HCT116 (cell line): Measurements from ENCODE around the gene CAPS. TPM values are rescaled to one million over a fixed set of nuclear protein-coding genes. Genes with fewer than 3 reads are reported as not detected.

Experiments used
- ATAC-seq: fragments of 200-7000 bp; cut with Tn5 transposase; 2 replicates; pipeline ENCODE4 v1.9.1; 2020; ENCODE audit warnings: mild to moderate bottlenecking, moderate library complexity
- BruUV-seq: library from RNA; stranded (reverse); fragments of 400-500 nt; replicated peaks from 2 replicates; lab custom pipeline; 2021; lab: Mats Ljungman, UMichigan
- CTCF ChIA-PET: fragments of 300-600 bp; sonication (Branson Sonifier 250); formaldehyde crosslinking; loops from one replicate; lab custom pipeline; 2021; ENCODE audit warnings: antibody characterized with exemption; lab: Charles Lee
- POLR2A ChIA-PET: fragments of 300-600, 350-600 bp; sonication (Branson Sonifier 250); formaldehyde crosslinking; loops from one replicate; lab custom pipeline; 2021; ENCODE audit warnings: antibody characterized with exemption; lab: Charles Lee
- RAD21 ChIA-PET, 2 experiments: fragments of 300-600 bp; sonication (Branson Sonifier 250); formaldehyde crosslinking; loops; one replicate each; lab custom pipeline; 2023; ENCODE audit warnings: low total read pairs in 2 of 2; ENCODE audit not compliant: uncharacterized antibody in 2 of 2, unreplicated experiment in 2 of 2, low non-redundant PET in 1 of 2; lab: Charles Lee
- DNase-seq: peaks from one replicate; pipeline ENCODE4 v3.0.0-alpha.2; 2010; ENCODE audit warnings: low read depth, low spot score
- H2AFZ ChIP-seq: fragments of 200-600 bp; shearing (Covaris generic), sonication (generic); 2 replicates; pipeline ENCODE4 v1.6.1; 2017; ENCODE audit warnings: low read depth, mixed run types, mixed read lengths, antibody characterized with exemption, low read length; ENCODE audit not compliant: poor library complexity, severe bottlenecking
- H3K27ac ChIP-seq: 2 replicates; pipeline ENCODE4 v1.5.1; 2012; ENCODE audit warnings: low read depth, low read length
- H3K27me3 ChIP-seq: fragments of 200-600 bp; sonication (generic); 2 replicates; pipeline ENCODE4 v1.6.1; 2016; ENCODE audit warnings: mixed run types, low read length, mixed read lengths; ENCODE audit not compliant: insufficient read depth
- H3K36me3 ChIP-seq, 2 experiments: fragments of 200-500 bp in 1 of 2; fragments of 200-600 bp in 1 of 2; sonication (Bioruptor generic) in 1 of 2; sonication (generic) in 1 of 2; 2 replicates each; pipeline versions ENCODE4 v1.5.1 to v1.6.1; 2014 to 2016; ENCODE audit warnings: low read length in 2 of 2, inconsistent platforms in 1 of 2, mixed read lengths in 1 of 2, mixed run types in 1 of 2; ENCODE audit not compliant: insufficient read depth in 2 of 2, control insufficient read depth in 1 of 2
- H3K4me1 ChIP-seq, 2 experiments: fragments of 200-600 bp in 1 of 2; sonication (generic) in 1 of 2; 2 replicates each; pipeline versions ENCODE4 v1.5.1 to v1.6.1; 2012 to 2017; ENCODE audit warnings: low read length in 2 of 2, inconsistent platforms in 1 of 2, mild to moderate bottlenecking in 1 of 2, mixed read lengths in 1 of 2, mixed run types in 1 of 2, moderate library complexity in 1 of 2; ENCODE audit not compliant: insufficient read depth in 2 of 2, control insufficient read depth in 1 of 2
- H3K4me2 ChIP-seq: fragments of 200-600 bp; sonication (generic); 2 replicates; pipeline ENCODE4 v1.6.1; 2017; ENCODE audit warnings: mixed run types, low read length, mixed read lengths
- H3K4me3 ChIP-seq, 2 experiments: fragments of 200-600 bp in 1 of 2; sonication (generic) in 1 of 2; replicated peaks in 1 of 2; 2 replicates each; pipeline ENCODE4 v1.5.1; 2011 to 2016; ENCODE audit warnings: low read length in 2 of 2, control low read depth in 1 of 2, low read depth in 1 of 2, mild to moderate bottlenecking in 1 of 2, mixed read lengths in 1 of 2, mixed run types in 1 of 2
- H3K79me2 ChIP-seq: fragments of 200-600 bp; sonication (generic); 2 replicates; pipeline ENCODE4 v1.6.1; 2017; ENCODE audit warnings: mild to moderate bottlenecking, mixed run types, low read length, moderate library complexity, mixed read lengths; ENCODE audit not compliant: insufficient read depth
- H3K9ac ChIP-seq: fragments of 200-600 bp; sonication (generic); 2 replicates; pipeline ENCODE4 v1.6.1; 2016; ENCODE audit warnings: low read length, mixed read lengths
- H3K9me2 ChIP-seq: fragments of 200-600 bp; sonication (generic), shearing (Covaris generic); 2 replicates; pipeline ENCODE4 v1.6.1; 2017; ENCODE audit warnings: mixed run types, mild to moderate bottlenecking, moderate library complexity; ENCODE audit not compliant: insufficient read depth
- H3K9me3 ChIP-seq, 2 experiments: fragments of 200-500 bp in 1 of 2; fragments of 200-600 bp in 1 of 2; sonication (Bioruptor generic) in 1 of 2; sonication (generic) in 1 of 2; 2 replicates each; pipeline ENCODE4 v1.6.1; 2014 to 2017; ENCODE audit warnings: low read length in 2 of 2, mixed read lengths in 2 of 2, inconsistent platforms in 1 of 2, low read depth in 1 of 2, mild to moderate bottlenecking in 1 of 2, mixed run types in 1 of 2, moderate library complexity in 1 of 2; ENCODE audit not compliant: control insufficient read depth in 1 of 2, insufficient read depth in 1 of 2
- H4K20me1 ChIP-seq: fragments of 200-600 bp; sonication (generic), shearing (Covaris generic); 2 replicates; pipeline ENCODE4 v1.6.1; 2017; ENCODE audit warnings: mixed run types, mild to moderate bottlenecking, moderate library complexity; ENCODE audit not compliant: insufficient read depth
- CEBPB ChIP-seq: IDR thresholded peaks from 2 replicates; pipeline ENCODE4 v1.6.1; 2012; ENCODE audit warnings: low read depth
- ELF1 ChIP-seq: IDR thresholded peaks from 2 replicates; pipeline ENCODE4 v1.6.1; 2012; ENCODE audit warnings: low read depth, borderline replicate concordance
- FOSL1 ChIP-seq: IDR thresholded peaks from 2 replicates; pipeline ENCODE4 v1.6.1; 2012; ENCODE audit warnings: low read depth
- POLR2AphosphoS5 ChIP-seq: IDR thresholded peaks from 2 replicates; pipeline ENCODE4 v1.6.1; 2011; ENCODE audit warnings: mild to moderate bottlenecking, low read depth, low read length, moderate library complexity
- RAD21 ChIP-seq: IDR thresholded peaks from 2 replicates; pipeline ENCODE4 v1.6.1; 2012; ENCODE audit warnings: low read depth, mild to moderate bottlenecking
- SIN3A ChIP-seq: IDR thresholded peaks from 2 replicates; pipeline ENCODE4 v1.6.1; 2012; ENCODE audit warnings: low read depth
- SP1 ChIP-seq: IDR thresholded peaks from 2 replicates; pipeline ENCODE4 v1.6.1; 2012; ENCODE audit warnings: low read depth
- SRF ChIP-seq: IDR thresholded peaks from 2 replicates; pipeline ENCODE4 v1.6.1; 2012; ENCODE audit warnings: low read depth
- TCF7L2 ChIP-seq: IDR thresholded peaks from 2 replicates; pipeline ENCODE4 v1.7.0; 2011; ENCODE audit warnings: borderline replicate concordance, inconsistent platforms; ENCODE audit not compliant: insufficient read depth, insufficient read length; ENCODE audit errors: extremely low read depth
- YY1 ChIP-seq: IDR thresholded peaks from 2 replicates; pipeline ENCODE4 v1.6.1; 2011; ENCODE audit warnings: low read length, low read depth, moderate library complexity, mild to moderate bottlenecking; ENCODE audit not compliant: insufficient replicate concordance; ENCODE audit errors: extremely low read depth
- ZNF274 ChIP-seq: fragments of 200-500 bp; sonication (Bioruptor generic); IDR thresholded peaks from 2 replicates; pipeline ENCODE4 v1.6.1; 2014; ENCODE audit warnings: mild to moderate bottlenecking, low read depth, low read length, inconsistent platforms
- intact Hi-C: fragments of 100-400 bp; cut with micrococcal nuclease; formaldehyde crosslinking; loops from 2 replicates; pipeline ENCODE4 v1.10.0; 2022
- total RNA-seq: library from RNA; stranded (reverse); gene quantifications from one replicate; pipeline ENCODE4 v1.2.1, GENCODE V29; 2021; ENCODE audit not compliant: unreplicated experiment
- TF ChIP-seq, protein P1 (sequence below): IDR thresholded peaks from 2 replicates; pipeline ENCODE4 v1.6.1; 2011; ENCODE audit warnings: mild to moderate bottlenecking, low read length, moderate library complexity; ENCODE audit not compliant: insufficient replicate concordance; ENCODE audit errors: extremely low read depth
- TF ChIP-seq, protein P2 (sequence below), 3 experiments: fragments of 200-600 bp in 1 of 3; sonication (generic) in 1 of 3; IDR thresholded peaks in 2 of 3; conservative IDR thresholded peaks in 1 of 3; 2 replicates each; pipeline ENCODE4 v1.5.1; 2012 to 2017; ENCODE audit warnings: low read depth in 2 of 3, low read length in 2 of 3, antibody characterized with exemption in 1 of 3, borderline replicate concordance in 1 of 3, control low read depth in 1 of 3, mild to moderate bottlenecking in 1 of 3, mixed read lengths in 1 of 3, mixed run types in 1 of 3, moderate library complexity in 1 of 3; ENCODE audit not compliant: insufficient read depth in 1 of 3
- TF ChIP-seq, protein P3 (sequence below): IDR thresholded peaks from 2 replicates; pipeline ENCODE4 v1.6.1; 2012

Gene CAPS
- total RNA-seq, 1 experiment from 2014 or later: 2.5 TPM

DNA sequence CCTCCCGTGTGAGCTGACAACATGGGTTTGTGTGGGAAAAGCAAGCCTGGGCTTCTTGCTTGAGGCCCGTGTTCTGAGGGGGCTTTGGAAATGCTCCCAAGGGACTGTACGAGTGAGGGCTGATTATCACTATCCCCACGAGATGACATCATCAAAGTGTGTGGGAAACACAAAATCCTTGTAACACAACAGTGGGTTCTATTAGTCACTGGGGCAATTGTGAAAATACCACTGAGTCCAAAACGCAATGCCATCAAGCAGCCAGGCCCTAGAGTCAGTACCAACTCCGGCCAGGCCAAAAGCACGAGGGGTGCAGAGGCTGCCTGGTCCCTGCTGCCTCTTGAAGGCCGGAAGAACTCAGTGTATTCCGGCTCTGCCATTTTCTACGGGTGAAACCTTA, 29.6 kb downstream of the CAPS start:
- Histone ChIP-seq H3K27ac (no peak overlapping the region), H3K36me3 (peaks cover 3 to 8% of the 10 kb centered on the region in 2 experiments; a peak in 3 of 4 replicates), H3K9me2 (no peaks in the 10 kb centered on the region), H4K20me1 (peaks cover 5% of the 10 kb centered on the region; the same call in 1 of the 2 replicates), H3K9ac (no peak overlapping the region), H3K4me1 (no peaks in the 10 kb centered on the region), H3K4me3 (no peak overlapping the region), H3K9me3 (no peaks in the 10 kb centered on the region), H3K4me2 (no peak overlapping the region), H3K79me2 (peaks cover 77% of the 10 kb centered on the region), H3K27me3 (no peaks in the 10 kb centered on the region), H2AFZ (no peak overlapping the region)
- intact Hi-C loops: no loop called here
- BruUV-seq: no TSS peak
- ChIA-PET POLR2A (no interaction called here), CTCF (no interaction called here), RAD21 (no interaction called here)
- TF ChIP-seq SIN3A: no peak
- TF ChIP-seq, protein P1, sequence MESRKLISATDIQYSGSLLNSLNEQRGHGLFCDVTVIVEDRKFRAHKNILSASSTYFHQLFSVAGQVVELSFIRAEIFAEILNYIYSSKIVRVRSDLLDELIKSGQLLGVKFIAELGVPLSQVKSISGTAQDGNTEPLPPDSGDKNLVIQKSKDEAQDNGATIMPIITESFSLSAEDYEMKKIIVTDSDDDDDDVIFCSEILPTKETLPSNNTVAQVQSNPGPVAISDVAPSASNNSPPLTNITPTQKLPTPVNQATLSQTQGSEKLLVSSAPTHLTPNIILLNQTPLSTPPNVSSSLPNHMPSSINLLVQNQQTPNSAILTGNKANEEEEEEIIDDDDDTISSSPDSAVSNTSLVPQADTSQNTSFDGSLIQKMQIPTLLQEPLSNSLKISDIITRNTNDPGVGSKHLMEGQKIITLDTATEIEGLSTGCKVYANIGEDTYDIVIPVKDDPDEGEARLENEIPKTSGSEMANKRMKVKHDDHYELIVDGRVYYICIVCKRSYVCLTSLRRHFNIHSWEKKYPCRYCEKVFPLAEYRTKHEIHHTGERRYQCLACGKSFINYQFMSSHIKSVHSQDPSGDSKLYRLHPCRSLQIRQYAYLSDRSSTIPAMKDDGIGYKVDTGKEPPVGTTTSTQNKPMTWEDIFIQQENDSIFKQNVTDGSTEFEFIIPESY: no peak
- no peak for TF ChIP-seq SP1
- TF ChIP-seq ELF1: no peak
- TF ChIP-seq POLR2AphosphoS5: no peak
- no peak for DNase-seq
- ATAC-seq: no peak

DNA sequence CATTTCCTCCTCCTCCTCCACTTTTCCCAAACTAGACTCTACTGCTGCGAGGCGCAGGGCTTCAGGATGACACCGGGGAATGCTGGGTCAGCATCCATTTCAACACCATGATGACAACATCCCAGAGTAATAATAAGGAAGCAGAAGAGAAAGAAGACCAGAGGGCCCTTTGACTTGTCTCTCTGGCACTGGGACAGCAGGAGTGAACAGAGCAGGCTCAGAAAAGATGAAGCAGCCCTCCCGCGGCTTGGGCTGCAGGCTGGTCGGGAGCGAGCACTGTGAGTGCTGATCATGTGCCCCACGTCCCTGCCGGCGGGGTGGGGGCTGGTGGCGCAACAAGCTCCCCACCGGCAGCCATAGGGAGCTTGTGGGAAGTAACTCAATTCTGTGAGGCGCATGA, 33.4 kb downstream of the CAPS start:
- no peaks in the 10 kb centered on the region for H3K9me3 ChIP-seq
- intact Hi-C loops: no loop called here
- H3K4me2 ChIP-seq: no peak overlapping the region
- ChIA-PET CTCF (interaction anchor here (1.3 kb wide), 1 partner anchor 143 kb away, joined by 3 read pairs; the partner anchor contains the start of gene NRTN), RAD21 (no interaction called here), POLR2A (no interaction called here)
- H3K36me3 ChIP-seq: peaks cover 0 to 23% of the 10 kb centered on the region in 2 experiments; a peak in 1 of 4 replicates
- BruUV-seq: no TSS peak
- peaks cover 94% of the 10 kb centered on the region for H3K79me2 ChIP-seq
- ATAC-seq (no peak), DNase-seq (no peak)
- H3K9ac ChIP-seq: no peak overlapping the region
- no peaks in the 10 kb centered on the region for H3K27me3 ChIP-seq
- H3K27ac ChIP-seq: no peak overlapping the region
- H3K4me1 ChIP-seq: no peaks in the 10 kb centered on the region
- no peak overlapping the region for H2AFZ ChIP-seq
- no peaks in the 10 kb centered on the region for H3K9me2 ChIP-seq
- peaks cover 5% of the 10 kb centered on the region; the same call in 1 of the 2 replicates for H4K20me1 ChIP-seq
- H3K4me3 ChIP-seq: no peak overlapping the region
- TF ChIP-seq SIN3A (no peak), RAD21 (no peak), ZNF274 (no peak), TCF7L2 (no peak), FOSL1 (no peak), SRF (no peak), CEBPB (no peak), YY1 (no peak)
- TF ChIP-seq, protein P1: no peak
- TF ChIP-seq, protein P2, sequence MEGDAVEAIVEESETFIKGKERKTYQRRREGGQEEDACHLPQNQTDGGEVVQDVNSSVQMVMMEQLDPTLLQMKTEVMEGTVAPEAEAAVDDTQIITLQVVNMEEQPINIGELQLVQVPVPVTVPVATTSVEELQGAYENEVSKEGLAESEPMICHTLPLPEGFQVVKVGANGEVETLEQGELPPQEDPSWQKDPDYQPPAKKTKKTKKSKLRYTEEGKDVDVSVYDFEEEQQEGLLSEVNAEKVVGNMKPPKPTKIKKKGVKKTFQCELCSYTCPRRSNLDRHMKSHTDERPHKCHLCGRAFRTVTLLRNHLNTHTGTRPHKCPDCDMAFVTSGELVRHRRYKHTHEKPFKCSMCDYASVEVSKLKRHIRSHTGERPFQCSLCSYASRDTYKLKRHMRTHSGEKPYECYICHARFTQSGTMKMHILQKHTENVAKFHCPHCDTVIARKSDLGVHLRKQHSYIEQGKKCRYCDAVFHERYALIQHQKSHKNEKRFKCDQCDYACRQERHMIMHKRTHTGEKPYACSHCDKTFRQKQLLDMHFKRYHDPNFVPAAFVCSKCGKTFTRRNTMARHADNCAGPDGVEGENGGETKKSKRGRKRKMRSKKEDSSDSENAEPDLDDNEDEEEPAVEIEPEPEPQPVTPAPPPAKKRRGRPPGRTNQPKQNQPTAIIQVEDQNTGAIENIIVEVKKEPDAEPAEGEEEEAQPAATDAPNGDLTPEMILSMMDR (IDR thresholded peaks at IDR 0.05 in 2 of 3, conservative IDR thresholded peaks at IDR 0.05 in 1 of 3; ENCODE audit: borderline replicate concordance in 1 of 3, insufficient read depth in 1 of 3, low read depth in 2 of 3, low read length in 2 of 3): no peak
- TF ChIP-seq, protein P3, sequence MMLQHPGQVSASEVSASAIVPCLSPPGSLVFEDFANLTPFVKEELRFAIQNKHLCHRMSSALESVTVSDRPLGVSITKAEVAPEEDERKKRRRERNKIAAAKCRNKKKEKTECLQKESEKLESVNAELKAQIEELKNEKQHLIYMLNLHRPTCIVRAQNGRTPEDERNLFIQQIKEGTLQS: no peak
